Activated naive CD4-positive, alpha-beta T cell treated with anti-CD3 and anti-CD28 coated beads, Interleukin-2, amount 50 U/mL, for 16 hours (primary cell): Measurements from ENCODE around the gene MTHFD1.

Source experiments
- DNase-seq: peaks from one replicate; pipeline ENCODE4 v3.0.0-alpha.2; 2020

MTHFD1 gene

GRCh38 chr14:64409126-64409920 is 21.2 kb downstream of the MTHFD1 start:
- no peak for DNase-seq

DNA sequence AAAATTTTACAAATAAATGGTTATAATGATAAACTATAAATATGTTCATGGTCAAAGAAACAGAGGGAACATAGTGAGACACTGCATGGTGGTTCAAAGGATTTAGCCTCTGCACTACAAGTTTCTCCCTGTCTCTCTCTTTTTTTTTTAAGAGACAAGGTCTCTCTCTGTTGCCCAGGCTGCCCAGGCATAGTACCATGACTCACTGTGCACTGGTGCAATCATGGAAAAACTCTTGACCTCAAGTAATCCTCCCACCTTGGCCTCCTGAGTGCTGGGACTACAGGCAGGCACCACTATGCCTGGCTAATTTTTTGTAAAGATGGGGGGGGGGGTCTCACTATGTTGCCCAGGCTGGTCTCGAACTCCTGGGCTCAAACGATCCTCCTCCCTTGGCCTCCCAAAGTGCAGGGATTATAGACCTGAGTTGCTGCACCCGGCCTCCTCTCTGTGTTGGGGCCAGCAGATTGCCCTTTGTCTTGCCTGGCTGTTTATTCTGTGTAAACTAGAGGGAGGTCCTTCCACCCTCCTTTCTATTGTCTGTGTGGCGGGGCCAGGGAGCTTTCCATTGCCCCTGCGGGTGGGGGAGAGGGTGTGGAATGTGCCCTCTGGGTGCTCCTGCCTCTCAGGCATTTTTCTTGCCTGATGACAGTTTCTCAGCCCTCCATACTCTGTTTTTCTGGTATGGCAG is 22.1 kb downstream of the MTHFD1 start:
- DNase-seq, result no peak

DNA sequence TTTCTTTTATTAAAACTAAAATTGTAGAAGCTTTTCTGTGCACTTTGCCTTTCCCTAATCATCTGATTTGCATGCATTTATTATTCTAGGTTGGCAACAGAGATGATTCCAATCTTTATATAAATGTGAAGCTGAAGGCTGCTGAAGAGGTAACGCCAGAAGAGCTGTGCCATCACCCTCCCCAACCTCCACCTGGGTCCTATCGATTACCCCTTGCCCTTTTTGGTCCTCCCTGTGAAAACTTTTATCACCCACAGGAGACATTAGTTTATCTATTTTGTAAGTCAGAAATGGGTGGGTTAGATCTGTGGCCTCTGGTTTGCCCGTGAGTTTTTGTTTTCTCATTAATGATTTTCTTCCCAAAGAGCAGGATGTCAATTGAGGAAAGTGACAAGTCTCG is 22.8 kb downstream of the MTHFD1 start:
- no peak for DNase-seq

- no peak for DNase-seq
These were observed 24.1 kb downstream of the MTHFD1 start for GRCh38 chr14:64412237-64412636.

DNA sequence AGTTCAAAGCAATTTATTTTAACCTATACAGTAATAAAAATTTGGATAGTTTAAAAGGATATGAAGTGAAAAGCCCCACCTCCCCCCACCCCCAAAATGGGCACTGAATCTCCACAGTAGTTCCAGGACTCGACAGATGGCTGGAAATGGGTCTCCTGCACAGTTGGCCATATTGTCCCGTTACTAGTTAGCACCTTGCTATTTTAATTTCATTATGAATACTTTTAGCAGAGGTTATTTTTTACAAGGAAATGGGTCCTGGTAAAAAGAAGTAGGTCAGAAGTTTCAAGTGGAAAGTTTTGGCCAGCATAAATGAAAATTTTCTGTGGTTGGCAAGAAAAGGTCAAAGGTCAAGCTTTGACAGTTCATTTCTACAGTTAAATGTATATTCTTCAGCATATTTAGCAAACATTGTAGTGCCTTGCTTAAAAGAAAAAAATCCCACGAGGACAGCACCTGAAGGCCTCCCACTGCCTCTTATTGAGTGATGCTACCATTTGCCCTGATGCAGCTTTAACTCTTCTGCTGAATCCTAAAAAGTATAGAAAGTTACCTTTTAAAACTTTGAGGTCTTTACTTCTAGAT is 28.3 kb downstream of the MTHFD1 start:
- no peak for DNase-seq

- no peak for DNase-seq
These were observed 29.1 kb downstream of the MTHFD1 start for GRCh38 chr14:64417055-64417770.

GRCh38 chr14:64417771-64418125 is 29.6 kb downstream of the MTHFD1 start:
- DNase-seq, result no peak

DNA sequence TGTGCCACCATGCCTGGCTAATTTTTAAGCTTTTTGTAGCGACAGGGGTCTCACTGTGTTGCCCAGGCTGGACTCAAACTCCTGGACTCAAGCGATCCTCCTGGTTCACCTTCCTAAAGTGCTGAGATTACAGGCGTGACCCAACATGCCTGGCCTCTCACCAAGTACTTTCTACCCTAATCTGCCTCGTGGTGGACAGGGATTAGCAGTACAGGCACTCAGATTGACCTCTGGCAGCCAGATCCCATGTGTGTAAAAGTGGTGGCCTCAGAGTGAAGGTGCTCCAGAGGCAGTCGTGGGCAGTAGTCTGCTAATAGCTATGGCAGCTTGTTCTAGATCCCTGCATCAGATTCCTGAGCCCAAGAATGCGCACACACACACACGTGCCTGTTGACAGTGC is 30.9 kb downstream of the MTHFD1 start:
- DNase-seq, result no peak

- no peak for DNase-seq
These were observed 33.0 kb downstream of the MTHFD1 start for GRCh38 chr14:64421166-64421565.

DNA sequence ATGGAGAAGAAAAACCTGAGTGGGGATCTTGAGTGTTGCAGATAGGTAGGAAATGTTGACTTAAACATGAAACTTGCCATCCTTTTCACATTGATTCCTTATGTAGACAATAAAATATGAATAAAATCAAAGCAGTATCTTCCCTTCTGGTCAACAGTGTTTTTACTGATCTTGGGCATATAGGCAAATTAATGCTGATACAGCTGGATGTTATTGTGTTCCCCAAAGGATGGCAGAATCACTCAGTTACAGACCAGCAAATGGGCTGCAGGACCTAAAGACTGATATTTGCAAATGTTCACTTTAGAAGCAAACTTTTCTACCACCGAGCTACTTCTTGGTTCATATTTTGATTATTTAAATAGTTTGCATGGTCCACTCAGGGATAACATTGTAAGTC is 33.9 kb downstream of the MTHFD1 start:
- DNase-seq, result no peak

DNA sequence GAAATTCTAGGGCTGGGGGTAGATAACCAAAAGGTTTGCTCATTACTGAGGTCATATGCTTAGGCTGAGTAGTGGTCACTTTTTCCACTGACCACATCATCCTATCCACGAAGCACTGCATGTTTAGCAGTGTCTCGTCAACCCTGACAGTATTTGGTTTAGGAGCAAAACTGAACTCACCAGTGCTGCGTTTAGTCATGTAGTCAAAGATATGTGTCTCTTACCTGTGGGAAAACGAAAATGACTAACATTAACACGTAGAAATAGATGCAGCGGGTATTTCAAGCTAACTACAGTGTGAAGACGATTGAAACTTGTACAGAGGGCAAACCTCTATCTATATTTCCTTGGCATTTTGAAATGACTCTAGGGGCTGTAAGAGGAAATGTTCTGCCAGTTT is 34.6 kb downstream of the MTHFD1 start:
- DNase-seq, result no peak

GRCh38 chr14:64423987-64424386 is 35.8 kb downstream of the MTHFD1 start:
- DNase-seq, result no peak

- no peak for DNase-seq
These were observed 46.4 kb downstream of the MTHFD1 start for GRCh38 chr14:64434528-64434927.

GRCh38 chr14:64438181-64438841 is 50.2 kb downstream of the MTHFD1 start:
- no peak for DNase-seq

- DNase-seq, result no peak
These were observed 51.0 kb downstream of the MTHFD1 start for GRCh38 chr14:64439141-64439540.

DNA sequence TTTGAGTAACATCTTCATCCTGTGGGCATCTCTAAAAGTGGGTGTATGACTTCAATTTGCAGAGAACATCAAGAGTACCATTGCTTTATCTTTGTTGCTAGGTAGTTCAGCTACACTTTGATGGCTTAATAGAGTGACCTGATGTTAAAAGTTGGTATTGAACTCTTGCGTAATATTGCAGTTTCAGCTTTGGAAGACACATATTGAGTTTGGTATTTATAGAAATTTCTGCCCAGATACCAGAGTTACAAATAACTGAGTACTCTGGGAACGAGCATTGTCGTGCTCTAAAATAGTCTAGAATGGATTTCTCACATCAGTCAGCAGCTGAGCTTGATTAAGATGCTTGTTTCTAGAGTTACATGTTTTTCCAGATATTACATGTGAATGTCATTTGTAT is 52.3 kb downstream of the MTHFD1 start:
- DNase-seq, result no peak

GRCh38 chr14:64442300-64442988 is 54.3 kb downstream of the MTHFD1 start:
- no peak for DNase-seq

GRCh38 chr14:64444140-64444539 is 56.0 kb downstream of the MTHFD1 start:
- no peak for DNase-seq

DNA sequence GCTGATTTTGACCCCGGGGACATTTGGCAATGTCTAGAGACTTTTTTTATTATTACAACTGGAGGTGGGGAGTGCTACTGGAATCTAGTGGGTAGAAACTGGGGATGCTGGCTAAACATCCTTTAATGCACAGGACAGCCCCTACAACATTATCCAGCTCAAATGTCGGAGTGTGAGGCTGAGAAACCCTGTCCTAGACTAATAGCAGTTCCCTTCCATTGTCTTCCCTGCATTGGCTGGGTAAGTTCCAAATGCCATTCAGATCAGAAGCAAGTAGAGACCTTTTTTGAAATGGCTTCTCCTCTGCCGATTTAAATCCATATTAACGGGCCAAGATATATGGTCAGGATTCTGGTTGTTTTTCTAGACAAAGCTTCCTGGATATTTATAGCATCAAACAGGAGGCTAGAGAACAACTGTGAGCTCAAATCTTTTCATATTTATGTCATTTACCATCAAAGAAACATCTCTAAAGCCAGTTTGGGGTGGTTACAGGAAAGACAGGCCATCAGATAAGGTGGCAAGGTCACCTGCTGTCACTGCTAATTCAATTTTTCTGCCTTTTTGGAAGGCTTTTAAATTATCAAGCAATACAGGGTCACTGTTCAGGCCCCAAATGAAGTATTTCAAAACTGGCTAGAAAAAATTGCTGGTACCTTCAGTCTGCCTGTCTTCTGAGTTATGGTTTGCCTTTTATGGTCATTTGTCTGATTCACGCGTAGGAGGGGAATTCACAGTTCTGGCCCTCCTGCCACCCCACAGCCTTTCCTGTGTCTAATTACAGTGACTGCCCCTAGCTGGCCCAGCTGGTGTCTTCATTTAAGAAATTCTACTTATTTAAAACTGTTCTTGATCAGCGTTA is 57.1 kb downstream of the MTHFD1 start:
- no peak for DNase-seq

DNA sequence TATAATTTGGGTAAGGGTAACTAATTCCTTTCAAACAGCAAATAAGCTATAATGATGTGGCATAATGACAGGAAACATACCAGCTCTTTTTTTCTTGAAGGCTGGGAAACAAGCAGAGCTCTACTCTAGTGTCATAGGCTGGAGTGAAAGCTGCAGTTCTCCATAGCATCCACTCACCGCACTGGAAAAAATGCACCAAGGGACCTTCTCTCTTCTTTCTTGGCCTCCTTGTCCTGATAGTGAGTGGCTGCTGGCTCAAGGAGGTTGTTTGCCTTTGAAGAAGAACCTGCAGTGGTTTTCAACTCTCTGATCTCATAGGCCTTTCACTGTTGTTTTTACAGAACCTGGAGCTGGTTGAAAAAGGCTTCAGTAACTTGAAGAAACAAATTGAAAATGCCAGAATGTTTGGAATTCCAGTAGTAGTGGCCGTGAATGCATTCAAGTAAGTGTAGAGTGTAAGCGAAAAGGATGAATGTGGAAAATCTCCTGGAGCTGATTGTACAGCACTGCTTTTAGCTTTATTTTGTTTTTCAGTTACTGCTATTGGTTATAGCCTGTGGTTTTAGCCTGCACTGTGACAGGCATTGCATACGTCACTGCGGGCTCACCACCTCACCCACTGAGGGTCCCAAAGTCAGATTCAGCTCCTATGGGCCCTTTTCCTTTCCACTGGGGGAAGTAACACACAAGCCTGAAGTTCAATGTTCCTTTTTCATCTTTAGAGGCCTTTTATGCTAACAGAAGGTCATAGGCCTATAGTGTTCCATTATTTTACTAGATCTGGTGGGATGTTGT is 59.9 kb downstream of the MTHFD1 start:
- DNase-seq, result no peak

DNA sequence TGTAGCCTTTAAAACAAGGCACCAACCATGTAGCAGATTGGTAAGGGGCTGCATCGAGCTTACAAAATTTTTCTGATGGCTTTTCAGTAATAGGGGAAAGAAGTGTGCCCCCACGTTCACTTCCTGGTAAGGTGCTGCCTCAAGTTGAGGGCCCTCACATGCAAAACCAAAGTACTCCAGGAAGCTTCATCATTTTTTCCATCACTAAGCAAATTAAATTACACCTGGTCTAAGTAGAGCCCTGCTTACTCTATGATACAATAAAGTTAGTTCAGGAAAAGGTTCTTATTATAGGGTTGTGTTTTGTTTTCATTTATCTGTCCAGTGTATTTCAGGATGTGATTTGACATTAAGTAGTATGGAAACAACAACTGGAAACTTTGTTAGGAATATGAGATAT is 62.1 kb downstream of the MTHFD1 start:
- no peak for DNase-seq
